ENCODE data around the gene NRCAM.

Gene NRCAM

DNA sequence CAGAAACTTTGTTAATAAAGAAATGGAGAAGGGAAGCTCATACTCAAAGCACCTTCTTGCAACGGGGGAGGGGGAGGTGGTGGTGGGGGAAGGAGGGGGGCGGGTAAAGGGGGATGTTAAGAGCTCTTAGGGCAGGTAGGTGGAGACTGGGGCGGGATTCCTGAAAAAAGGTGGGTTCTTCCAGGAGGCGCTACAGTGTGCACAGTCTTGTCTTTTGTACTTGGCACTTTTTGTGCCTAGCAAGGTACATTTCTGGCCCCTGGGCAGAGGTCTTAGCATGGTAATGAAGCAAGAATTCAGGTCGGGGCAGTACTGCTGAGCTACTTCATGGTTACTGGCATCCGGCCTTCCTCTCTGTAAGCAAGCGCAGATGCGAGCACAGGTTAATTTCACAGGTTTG lies 310.8 kb downstream of the NRCAM start:
- DNase-seq: no peak

DNA sequence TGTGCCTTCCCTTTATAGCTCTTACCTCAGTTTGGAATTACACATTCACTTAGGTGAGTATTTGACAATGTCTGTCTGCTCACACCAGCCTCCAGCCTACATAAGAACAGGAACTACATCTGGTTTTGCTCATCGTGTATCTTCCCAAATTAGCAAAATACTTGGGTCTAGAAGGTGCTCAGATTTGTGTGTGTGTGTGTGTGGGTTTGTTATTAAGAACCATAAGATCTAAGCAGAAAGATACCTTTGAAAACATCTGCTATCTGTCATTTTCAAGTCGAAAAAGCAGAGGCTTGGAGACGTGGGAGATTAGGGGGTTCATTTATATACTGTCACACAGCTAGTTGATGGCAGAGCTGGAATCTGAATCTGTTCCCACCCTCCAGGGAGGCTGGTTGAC lies 311.3 kb downstream of the NRCAM start:
- DNase-seq: no peak

DNA sequence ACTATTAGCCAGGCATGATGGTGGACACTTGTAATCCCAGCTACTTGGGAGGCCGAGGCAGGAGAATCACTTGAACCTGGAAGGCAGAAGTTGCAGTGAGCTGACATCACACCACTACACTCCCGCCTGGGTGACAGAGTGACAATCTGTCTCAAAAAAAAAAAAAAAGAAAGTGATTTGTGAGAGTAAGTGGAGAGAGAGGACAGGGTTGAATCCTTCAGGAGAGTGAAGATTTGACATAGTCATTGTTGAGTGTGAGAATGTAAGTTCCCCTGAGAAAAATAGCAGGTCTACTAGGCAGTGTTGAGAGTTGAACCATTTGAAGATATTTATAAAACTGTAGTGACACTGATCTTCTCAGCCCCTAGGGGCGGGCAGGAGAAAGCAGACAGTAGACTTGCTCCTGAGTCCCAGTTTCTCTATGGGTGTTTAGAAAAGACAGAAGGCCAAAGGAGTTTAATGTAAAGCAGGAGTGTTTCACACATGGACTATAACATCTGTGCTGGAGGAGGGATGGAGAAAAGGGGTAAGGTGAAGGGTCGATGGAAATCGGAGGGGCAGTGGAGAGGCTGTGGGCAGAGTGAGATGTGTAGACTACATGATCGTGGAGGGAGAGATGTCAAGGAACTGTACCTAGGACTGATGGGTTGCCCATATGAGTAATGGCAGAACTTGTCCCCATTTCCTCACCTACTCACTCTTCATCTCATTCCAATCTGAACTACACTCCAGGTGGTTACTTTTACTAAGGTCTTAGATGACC lies 312.4 kb downstream of the NRCAM start:
- peak; percentile 10 for DNase-seq

DNA sequence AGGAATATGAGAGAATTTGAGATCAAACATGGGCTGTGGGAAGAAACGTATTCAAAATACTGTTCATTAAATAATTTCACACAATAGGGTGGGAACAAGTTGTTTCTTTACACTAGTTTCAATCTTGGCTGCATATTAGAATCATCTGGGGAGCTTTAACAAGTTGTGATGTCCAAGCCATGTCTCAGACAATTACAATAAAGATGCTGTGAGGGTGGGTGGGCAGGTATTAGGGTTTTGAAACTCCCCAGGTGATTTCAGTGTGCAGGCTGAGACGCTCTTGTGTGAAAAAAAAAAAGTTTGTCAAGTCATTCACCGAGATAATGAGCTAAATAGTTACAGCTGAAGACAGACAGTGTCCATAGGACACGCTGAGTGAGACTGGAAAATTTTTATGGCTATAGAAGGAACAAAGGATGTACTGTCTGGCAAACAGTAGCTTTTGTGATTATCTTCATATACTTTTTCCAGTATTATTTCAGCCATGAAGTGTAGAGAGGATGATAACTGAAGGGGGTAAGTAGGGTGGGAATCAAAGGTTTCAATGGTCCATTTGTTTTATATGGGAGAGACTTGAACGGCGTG lies 313.5 kb downstream of the NRCAM start:
- no peak for DNase-seq

DNA sequence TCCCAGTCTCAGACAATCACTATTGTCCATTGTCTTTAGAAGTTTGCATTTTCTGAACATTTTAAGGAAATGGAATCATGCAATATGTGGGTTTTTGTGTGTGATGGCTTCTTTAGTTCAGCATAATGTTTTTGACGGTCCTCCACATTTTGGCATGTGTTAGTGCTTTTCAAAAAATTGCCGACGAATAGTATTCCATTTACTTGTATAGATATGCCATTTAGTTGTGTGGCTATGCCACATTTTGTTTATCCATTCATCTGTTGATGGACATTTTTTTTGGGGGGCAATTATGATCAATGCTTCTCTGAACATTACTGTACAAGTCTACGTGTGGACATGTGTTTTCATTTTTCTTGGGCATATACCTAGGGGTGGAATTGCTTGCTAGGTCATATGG lies 314.1 kb downstream of the NRCAM start:
- DNase-seq: no peak

DNA sequence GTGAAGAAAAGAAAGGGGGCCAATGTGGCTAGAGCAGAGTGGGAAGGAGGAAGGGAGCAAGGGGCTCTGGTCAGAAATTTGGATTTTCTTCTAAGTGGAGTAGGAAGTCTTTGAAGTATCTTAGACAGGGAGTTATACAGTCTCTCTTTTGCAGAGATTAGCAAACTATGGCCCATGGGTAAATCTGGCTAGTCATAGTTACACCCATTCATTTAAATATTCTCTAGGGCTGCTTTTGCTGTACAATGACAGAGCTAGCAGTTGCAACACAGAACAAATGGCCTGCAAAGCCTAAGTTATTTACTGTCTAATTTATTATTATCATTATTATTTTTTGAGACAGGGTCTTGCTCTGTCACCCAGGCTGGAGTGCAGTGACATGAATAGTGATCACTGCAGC lies 315.6 kb downstream of the NRCAM start:
- no peak for DNase-seq

DNA sequence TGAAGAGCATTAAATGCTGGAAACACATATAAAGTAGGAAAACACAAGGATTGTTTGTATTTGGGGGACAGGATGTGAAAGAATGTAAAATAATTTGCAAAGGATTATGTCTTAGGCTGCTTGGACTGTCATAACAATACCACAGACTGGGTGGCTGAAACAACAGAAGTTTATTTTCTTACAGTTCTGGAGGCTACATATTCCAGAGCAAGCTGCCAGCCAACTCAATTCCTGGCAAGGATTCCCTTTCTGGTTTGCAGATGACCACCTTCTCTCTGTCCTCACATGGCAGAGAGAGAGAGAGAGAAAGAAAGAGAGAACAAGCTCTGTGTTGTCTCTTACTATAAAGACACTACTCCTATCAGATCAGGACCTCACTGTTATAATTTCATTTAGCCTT lies 317.3 kb downstream of the NRCAM start:
- DNase-seq: no peak

DNA sequence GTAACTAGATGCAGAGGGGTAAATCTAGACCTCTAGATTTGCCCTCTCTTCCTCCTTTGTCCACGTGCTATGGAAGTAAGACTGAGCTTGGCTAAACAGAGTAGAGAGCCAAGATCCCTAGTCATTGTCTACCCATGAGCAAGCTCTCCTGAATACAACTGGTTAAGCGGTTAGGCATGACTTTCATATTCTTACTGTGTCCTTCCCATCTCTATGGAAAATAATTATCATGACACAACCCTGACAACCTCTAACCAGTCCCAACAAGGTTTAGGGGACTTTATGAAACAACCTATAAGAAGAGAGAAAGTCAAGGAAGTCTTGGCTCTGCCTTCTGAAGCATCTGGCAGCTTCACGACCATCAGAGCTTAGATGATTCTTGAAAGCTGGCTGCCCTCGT lies 318.2 kb downstream of the NRCAM start:
- DNase-seq: no peak

DNA sequence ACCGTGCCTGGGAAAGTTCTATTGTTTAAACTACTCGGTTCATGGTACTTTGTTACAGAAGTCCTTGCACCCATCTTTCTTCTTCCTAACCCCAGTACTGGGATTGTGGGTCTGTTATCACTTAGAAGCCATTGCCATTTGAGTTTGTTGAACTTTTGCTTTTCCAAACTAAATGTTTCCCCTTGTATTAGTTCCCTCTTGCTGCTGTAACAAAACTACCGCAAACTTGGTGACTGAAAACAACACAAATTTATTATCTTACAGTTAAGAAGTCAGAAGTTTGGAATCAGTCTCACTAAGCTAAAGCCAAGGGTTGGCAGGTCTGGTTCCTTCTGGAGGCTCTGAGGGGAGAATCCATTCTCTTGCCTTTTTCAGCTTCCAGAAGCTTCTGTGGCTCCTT lies 319.2 kb downstream of the NRCAM start:
- no peak for DNase-seq

DNA sequence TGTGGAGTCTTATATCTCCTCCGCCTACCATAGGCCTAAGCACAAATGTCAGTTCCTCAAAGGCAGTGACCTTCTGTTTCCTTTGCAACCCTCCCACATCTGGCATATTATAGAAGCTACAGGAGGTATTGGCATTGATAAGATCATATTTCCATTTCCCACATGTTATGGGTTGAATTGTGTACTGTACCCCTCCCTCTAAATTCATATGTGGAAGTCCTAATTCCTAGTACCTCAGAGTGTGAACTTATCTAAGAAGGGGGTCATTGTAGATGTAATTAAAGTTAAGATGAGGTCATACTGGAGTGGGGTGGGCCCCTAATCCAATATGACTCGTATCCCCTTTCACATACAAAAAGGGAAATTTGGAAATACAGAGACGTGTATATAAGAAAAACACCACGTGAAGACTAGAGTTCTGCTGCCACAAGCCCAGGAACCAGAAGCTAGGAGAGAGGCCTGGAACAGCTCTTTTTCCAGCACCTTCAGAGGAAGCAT lies 320.0 kb downstream of the NRCAM start:
- no peak for DNase-seq

DNA sequence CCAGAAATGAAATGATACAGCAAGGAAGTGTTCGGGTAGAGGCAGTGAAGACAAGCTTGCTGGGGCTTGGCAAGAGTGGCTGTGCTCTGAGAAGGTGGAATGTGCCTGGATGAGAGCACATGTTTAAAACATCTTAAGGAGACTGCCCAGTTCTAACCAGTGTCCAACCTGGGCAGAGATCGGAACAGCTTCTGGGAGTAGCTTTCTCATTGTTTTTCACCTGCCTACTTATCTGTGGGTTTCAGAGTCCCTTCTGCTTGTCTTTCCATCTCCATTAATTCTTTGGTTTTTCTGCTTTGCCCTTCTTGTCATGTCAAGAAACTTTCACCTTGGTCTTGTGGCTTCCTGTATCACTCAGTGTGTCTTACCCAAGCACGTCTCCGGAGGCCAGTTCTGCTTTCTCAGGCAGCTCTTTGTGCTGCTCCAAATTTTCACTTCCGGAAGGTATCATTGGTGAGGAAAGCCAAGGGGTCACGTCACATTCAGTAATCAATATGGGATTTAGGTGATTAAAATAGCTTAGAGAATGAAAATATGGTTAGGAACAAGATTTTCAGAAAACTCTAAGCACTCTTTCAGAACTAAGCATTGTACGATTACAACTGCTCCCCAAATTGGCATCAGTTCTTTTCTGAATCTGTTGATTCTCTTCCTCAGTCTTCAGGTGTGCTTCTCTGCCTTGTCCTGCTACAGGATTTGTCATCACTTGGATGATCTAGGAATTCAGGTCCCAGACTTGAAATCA lies 320.6 kb downstream of the NRCAM start:
- no peak for DNase-seq

DNA sequence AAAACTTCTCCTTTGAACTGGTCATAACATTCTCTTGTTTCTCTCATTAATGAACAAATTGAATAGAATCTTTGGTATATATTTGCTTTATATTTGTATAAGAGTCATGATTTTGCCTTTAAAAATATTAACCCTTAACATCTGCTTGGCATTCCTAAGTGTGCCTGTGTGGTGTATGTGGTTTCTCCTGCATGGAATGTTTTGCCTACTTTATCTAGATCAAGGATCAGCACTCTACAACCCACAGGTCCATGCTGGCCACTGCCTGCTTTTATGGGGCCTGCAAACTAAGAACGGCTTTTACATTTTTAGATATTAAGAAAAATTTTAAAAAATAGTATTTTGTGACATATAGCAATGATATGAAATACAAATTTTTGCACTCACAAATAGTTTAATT lies 321.8 kb downstream of the NRCAM start:
- no peak for DNase-seq

DNA sequence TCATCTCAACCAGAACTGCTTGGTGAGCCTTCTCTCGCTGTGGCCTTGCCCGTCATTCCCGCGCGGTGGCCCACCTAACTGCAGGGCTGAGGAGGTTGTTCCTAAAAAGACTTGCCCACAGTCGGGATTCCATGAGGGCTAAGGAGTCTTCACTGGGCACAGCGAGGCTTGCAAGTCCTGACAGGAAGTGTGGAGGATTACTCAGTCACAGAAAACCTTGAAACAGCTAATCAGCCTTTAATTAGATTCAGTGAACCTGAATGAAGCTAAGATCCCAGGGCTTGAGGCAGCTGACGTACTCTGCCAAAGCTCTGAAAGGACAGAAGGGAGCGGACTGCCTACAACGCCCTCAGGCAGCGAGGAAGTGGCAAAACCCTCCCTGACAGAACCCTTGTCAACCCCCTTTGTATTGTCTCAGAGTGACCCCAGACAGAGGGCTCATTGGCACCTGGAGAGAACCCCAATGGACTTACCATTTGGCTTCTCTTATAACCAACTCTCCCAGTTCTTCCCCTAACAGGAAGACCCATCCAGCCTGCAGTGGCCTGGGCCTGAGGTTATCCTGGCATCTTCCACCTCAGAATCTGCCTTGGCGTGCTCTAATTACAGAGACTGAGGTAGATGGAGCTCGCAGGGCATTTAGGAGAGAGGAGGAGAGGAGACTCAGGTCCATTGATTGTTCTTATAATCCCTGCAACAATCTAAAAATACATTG lies 323.5 kb downstream of the NRCAM start:
- no peak for DNase-seq

DNA sequence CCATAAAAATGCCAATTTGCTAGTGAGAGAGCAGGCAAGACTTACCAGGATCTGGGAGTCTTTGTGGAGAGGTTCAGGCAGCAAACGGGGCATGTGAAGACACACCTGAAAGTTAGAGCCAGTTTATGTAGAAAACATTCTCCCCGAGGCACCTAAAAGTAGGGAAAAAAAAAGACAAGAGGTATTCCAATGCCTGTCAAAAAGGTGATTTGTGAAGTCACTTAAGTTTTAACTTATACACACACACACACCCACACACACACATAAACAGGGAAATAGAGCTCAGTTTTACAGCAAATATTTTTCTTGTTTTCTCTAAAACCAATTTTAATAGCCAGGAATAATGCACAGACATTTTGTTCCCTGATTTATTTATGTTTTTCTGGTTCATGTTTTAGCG lies 326.0 kb downstream of the NRCAM start, which contains the start of gene LAMB4:
LAMB4 (minus strand) TSS at position 101 of the 400 bp plus-strand sequence. CDS start 7,197 bp downstream, outside the sequence.
- DNase-seq: no peak

DNA sequence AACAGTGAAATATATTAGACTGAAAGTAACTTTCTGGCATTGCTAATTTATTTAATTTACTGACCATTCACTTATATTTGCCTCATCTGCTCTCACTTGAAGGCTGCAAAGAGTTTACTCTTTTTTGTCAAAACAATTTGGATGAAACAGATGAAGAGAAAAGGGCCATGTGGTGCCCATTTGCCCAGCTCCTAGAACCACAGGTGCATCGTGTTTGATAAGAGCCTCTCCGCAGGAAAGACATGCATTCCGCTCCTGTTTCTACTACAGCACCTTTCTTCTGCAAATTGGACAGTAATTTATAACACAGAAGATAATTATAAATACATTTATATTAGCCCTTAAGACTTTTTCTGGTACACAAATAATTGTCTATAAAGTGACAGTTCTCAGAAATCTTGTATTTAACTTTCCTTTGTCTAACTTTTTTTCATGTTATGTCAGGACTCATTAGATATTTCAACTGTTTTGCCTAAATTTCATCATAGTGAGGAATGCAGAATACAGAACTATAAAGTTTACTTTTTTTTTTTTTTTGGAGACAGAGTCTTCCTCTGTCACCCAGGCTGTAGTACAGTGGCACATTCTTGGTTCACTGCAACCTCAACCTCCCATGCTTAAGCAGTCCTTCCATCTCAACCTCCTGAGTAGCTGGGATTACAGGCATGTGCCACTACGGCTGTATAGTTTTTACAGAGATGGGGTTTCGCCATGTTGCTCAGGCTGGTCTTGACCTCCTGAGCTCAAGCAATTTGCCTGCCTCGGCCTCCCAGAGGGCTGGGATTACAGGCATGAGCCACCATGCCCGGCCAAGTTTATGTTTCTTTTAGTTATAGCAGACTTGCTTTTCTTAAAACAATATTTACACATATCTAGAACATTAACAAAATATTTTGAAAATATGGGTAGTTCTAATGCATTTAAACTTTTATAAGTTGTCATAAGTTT lies 326.9 kb downstream of the NRCAM start:
- no peak for DNase-seq

DNA sequence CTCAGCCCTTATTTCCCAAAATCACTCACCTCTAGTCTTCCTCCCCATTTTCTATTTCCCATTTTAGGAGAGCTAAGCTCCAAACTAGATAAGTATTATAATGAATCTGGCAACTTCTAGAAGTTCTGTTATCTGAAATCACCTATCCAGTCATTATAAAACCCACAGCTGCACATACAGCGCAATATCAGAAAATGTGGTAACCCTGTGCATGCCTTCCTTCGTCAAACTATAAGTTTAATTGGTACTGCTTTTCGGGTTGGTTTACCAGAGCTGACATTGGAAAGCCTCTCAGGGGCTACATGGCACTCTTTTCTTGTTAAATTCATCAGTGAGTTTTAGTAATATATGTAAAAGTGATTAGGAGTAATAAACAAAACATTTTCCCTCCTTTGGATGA lies 327.7 kb downstream of the NRCAM start:
- no peak for DNase-seq

DNA sequence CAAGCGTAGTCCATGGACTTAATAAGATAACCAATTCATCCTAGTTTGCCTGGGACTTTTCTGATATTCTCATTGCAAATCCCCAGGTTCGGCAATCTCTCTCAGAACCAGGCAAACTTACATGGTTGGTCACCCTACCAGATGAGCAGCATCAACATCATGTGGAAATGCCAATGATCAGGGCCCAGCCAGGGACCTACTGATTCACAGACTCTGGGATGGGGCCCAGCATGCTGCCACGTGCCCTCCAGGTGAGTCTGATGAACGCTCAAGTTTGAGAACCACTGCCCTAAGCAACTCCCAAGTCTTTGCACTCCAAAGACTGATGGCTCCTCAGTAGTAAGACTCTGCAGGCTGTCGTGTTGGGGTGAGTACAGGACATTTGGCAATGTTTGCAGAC lies 328.8 kb downstream of the NRCAM start:
- no peak for DNase-seq

DNA sequence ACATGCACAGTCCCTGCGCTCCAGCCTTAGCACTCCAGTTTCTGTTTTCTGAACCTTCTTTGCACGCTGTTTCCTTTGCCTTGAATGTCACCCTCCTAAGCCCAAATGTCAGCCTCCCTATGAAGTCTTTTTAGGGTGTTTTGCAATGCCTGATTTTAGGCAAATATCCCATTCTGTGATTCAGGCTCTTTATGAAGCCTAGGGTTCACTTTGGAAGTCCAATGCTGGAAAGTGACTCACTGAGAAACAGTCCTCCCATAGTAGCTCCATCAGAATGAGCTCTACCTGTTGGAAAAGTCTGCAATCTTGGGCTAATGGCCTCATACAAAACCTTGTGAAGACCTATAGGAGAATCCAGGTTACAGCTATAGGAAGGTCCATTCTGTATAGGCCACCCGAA lies 331.4 kb downstream of the NRCAM start:
- no peak for DNase-seq

DNA sequence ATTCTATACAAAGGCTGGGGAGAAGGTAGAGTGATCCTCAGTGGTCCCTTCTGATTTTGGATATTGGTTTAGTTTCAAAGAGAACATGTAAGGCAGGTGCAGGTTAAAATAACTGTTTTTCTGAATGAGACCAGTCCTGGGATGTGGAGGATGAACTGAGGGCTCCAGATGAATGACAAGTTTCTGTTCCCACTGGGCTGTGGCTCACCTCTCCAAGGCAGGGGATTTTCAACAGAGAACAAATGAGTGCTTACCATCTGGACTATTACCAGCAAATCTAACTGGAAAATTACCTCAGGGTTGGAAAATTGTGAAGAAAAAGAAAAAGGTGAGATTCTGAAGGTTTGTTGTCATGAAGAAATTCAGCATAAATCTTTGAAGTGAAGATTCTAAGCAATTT lies 334.1 kb downstream of the NRCAM start:
- no peak for DNase-seq

DNA sequence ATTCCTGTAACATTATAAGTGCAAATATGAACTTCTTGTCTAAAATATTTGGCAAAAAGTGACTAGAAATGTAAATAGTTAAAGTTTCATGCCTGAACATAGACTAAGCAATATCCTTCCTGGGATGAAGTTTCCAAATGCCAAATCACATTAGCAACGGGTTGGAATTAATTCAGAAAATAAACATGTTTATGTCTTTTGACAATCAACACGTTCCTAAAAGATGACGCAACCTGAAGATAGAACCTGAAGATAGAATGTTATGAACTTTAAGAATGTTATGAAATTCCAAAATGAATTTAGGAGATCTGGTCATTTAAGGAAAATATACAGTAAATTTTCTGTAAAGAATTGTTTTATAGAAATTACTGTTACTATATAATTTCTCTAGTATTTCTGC lies 335.3 kb downstream of the NRCAM start:
- DNase-seq: no peak

DNA sequence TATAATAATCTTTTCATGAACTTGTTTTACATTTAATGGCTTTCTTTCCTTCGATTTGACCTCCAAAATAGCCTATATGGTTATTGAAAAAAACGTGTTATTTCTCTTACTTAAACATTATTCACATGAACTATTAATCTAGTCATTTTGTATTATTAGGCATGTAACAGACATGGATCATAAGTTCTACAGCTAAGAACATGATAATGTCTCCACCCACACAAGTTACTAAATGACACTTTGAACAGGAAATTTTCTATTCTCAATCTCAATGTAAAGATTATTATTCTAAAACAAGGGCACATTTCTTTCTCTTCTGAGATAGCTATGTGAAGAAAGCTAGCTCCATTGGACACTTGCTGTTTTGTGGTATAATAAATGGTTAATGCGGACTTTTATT lies 336.0 kb downstream of the NRCAM start:
- DNase-seq: no peak

DNA sequence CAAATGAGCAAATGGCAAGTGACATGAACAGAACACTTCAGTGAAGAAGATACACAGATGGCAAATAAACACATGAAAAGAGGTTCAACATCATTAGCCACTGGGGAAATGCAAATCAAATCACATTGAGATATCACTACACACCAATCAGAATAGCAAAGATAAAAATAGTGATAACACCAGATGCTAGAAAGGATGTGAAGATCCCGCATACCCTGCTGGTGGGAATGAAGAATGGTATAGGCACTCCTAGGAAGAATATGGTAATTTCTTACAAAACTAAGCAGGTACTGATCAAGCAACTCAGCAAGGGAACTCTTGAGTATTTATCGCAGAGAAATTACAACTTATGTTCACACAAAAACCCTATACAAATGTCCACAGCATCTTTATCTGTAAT lies 337.3 kb downstream of the NRCAM start:
- no peak for DNase-seq
